PFSK-1 (cell line): Measurements from ENCODE around the gene PCDHGB5.

Experiments
- FOXP2 ChIP-seq: optimal IDR thresholded peaks from 2 replicates; pipeline ENCODE3; 2011; ENCODE audit warnings: borderline replicate concordance, control low read depth, inconsistent platforms; ENCODE audit not compliant: insufficient read depth; ENCODE audit errors: extremely low read length, extremely low read depth
- POLR2AphosphoS5 ChIP-seq: IDR thresholded peaks from 2 replicates; pipeline ENCODE4 v1.6.1; 2012; ENCODE audit warnings: low read depth, mild to moderate bottlenecking, control low read depth, low read length, moderate library complexity
- REST ChIP-seq, 2 experiments: IDR thresholded peaks; 2 replicates each; pipeline versions ENCODE4 v1.6.1 to v1.8.0; 2011 to 2012; ENCODE audit warnings: low read depth in 2 of 2, low read length in 2 of 2, control low read depth in 1 of 2, inconsistent platforms in 1 of 2, mild to moderate bottlenecking in 1 of 2, moderate library complexity in 1 of 2; ENCODE audit not compliant: insufficient read depth in 1 of 2
- SIN3A ChIP-seq: IDR thresholded peaks from 2 replicates; pipeline ENCODE4 v1.6.1; 2012; ENCODE audit warnings: mild to moderate bottlenecking, low read length, moderate library complexity, borderline replicate concordance; ENCODE audit not compliant: insufficient read depth
- TAF1 ChIP-seq: IDR thresholded peaks from 2 replicates; pipeline ENCODE4 v1.6.1; 2012; ENCODE audit warnings: low read length, control low read depth, borderline replicate concordance; ENCODE audit not compliant: insufficient read depth

- no peak for TF ChIP-seq REST (IDR thresholded peaks at IDR 0.05; ENCODE audit: insufficient read depth in 1 of 2, low read depth in 2 of 2, low read length in 2 of 2)
- TF ChIP-seq POLR2AphosphoS5: no peak
- no peak for TF ChIP-seq TAF1
- no peak for TF ChIP-seq SIN3A
- no peak for TF ChIP-seq FOXP2
Observed at GRCh38 chr5:141363952-141364660, 33.6 kb upstream of the PCDHGB5 start, which contains the start of gene PCDHGA5.
